ENCODE results near the gene GSKIP. TPM values are rescaled to one million over a fixed set of nuclear protein-coding genes. Genes with fewer than 3 reads are reported as not detected.

Gene GSKIP
- polyA plus RNA-seq, 1 donor from 2014 or later = 87.4 TPM

DNA sequence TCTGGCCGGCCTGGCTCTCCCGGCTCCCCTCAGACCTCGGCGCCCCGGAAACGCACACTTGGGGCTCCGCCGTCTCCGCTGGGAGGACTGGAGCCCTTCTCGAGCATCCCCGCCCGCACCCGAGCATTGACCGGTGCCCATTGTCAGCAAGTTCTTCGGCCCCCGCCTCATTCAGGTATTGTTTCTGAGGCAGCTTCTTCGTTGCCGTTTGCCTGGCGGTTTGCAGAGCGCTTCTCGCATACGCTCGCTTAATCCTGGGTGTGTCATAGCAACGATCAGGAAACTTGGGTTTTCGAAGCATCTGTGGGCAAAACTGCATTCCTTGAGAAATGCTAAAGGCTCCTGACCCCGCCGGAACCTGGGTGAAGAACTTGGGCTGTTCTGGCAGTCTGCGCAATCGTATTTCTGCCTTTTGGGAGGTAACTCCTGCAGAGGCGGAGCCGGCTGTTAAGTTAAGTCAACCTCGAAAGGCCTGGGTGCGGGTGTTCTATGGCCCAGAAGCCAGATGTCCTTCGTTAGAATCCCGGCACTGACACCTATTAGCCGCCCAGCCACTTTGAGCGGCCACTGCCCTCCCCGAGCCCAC lies 518 bp downstream of the GSKIP start:
- Histone ChIP-seq H3F3A (ENCODE audit: insufficient read depth, low read length, poor library complexity, severe bottlenecking) (peaks cover 5% of the 10 kb centered on the region), H3K36me3 (ENCODE audit: insufficient read depth, low read length) (no peaks in the 10 kb centered on the region), H3K9ac (ENCODE audit: low read length) (peak overlapping the region; percentile 83), H4K20me1 (ENCODE audit: insufficient read depth) (peaks cover 3% of the 10 kb centered on the region), H3K4me3 (ENCODE audit: low read length) (peak overlapping the region; percentile 94), H3K27ac (ENCODE audit: low read length) (peak overlapping the region; percentile 81), H3K9me3 (ENCODE audit: low read length) (no peaks in the 10 kb centered on the region), H3K27me3 (ENCODE audit: insufficient read depth, low read depth, low read length) (no peaks in the 10 kb centered on the region), H3K9me2 (ENCODE audit: insufficient read depth, low read length) (no peaks in the 10 kb centered on the region), H3K4me2 (ENCODE audit: low read length) (peak overlapping the region; percentile 95), H2AFZ (ENCODE audit: low read depth, low read length) (peak overlapping the region; percentile 65), H3K79me2 (replicated peaks; ENCODE audit: insufficient read depth, low read length) (peaks cover 75% of the 10 kb centered on the region)
- no peak for TF ChIP-seq POLR2AphosphoS5 (IDR thresholded peaks at IDR 0.05)
- no peak for TF ChIP-seq MXI1 (conservative IDR thresholded peaks at IDR 0.05; ENCODE audit: poor library complexity, severe bottlenecking)
- no peak for TF ChIP-seq SMC3 (conservative IDR thresholded peaks at IDR 0.05; ENCODE audit: poor library complexity)
- no peak for TF ChIP-seq RAD21 (conservative IDR thresholded peaks at IDR 0.05)
- TF ChIP-seq, protein P1, sequence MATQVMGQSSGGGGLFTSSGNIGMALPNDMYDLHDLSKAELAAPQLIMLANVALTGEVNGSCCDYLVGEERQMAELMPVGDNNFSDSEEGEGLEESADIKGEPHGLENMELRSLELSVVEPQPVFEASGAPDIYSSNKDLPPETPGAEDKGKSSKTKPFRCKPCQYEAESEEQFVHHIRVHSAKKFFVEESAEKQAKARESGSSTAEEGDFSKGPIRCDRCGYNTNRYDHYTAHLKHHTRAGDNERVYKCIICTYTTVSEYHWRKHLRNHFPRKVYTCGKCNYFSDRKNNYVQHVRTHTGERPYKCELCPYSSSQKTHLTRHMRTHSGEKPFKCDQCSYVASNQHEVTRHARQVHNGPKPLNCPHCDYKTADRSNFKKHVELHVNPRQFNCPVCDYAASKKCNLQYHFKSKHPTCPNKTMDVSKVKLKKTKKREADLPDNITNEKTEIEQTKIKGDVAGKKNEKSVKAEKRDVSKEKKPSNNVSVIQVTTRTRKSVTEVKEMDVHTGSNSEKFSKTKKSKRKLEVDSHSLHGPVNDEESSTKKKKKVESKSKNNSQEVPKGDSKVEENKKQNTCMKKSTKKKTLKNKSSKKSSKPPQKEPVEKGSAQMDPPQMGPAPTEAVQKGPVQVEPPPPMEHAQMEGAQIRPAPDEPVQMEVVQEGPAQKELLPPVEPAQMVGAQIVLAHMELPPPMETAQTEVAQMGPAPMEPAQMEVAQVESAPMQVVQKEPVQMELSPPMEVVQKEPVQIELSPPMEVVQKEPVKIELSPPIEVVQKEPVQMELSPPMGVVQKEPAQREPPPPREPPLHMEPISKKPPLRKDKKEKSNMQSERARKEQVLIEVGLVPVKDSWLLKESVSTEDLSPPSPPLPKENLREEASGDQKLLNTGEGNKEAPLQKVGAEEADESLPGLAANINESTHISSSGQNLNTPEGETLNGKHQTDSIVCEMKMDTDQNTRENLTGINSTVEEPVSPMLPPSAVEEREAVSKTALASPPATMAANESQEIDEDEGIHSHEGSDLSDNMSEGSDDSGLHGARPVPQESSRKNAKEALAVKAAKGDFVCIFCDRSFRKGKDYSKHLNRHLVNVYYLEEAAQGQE (IDR thresholded peaks at IDR 0.05; ENCODE audit: borderline replicate concordance) = peak; percentile 48

DNA sequence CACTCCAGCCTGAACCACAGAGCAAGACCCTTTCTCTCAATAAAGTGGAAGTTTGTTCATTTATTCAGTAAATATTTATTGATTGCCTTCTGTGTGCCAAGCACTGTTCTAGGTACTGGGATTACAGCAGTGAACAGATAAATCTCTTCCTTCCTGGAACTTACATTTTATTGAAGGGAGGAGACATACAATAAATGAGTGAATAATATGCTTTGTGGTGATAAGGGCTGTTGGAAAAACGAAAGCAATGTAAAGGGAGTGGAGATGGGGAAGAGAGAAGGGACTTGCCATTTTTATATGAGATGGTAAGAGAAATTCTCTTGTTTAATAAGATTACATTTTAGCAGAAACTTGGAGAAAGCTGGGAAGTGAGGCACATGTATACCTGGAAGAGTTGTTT lies 1.6 kb downstream of the GSKIP start:
- TF ChIP-seq SMC3 (conservative IDR thresholded peaks at IDR 0.05; ENCODE audit: poor library complexity) (no peak), EZH2 (IDR thresholded peaks at IDR 0.05; ENCODE audit: borderline replicate concordance, insufficient read depth, low read length, poor library complexity, severe bottlenecking) (no peak), POLR2AphosphoS5 (IDR thresholded peaks at IDR 0.05) (no peak), EP300 (conservative IDR thresholded peaks at IDR 0.05; ENCODE audit: poor library complexity, severe bottlenecking) (no peak), RAD21 (conservative IDR thresholded peaks at IDR 0.05) (no peak), TAF1 (IDR thresholded peaks at IDR 0.05; ENCODE audit: low read depth) (no peak), MXI1 (conservative IDR thresholded peaks at IDR 0.05; ENCODE audit: poor library complexity, severe bottlenecking) (no peak)
- TF ChIP-seq, protein P1 (IDR thresholded peaks at IDR 0.05; ENCODE audit: borderline replicate concordance) = no peak
- TF ChIP-seq, protein P2, sequence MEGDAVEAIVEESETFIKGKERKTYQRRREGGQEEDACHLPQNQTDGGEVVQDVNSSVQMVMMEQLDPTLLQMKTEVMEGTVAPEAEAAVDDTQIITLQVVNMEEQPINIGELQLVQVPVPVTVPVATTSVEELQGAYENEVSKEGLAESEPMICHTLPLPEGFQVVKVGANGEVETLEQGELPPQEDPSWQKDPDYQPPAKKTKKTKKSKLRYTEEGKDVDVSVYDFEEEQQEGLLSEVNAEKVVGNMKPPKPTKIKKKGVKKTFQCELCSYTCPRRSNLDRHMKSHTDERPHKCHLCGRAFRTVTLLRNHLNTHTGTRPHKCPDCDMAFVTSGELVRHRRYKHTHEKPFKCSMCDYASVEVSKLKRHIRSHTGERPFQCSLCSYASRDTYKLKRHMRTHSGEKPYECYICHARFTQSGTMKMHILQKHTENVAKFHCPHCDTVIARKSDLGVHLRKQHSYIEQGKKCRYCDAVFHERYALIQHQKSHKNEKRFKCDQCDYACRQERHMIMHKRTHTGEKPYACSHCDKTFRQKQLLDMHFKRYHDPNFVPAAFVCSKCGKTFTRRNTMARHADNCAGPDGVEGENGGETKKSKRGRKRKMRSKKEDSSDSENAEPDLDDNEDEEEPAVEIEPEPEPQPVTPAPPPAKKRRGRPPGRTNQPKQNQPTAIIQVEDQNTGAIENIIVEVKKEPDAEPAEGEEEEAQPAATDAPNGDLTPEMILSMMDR (IDR thresholded peaks at IDR 0.05; ENCODE audit: poor library complexity, severe bottlenecking) = no peak
- H3F3A ChIP-seq (ENCODE audit: insufficient read depth, low read length, poor library complexity, severe bottlenecking) = peaks cover 5% of the 10 kb centered on the region
- no peaks in the 10 kb centered on the region for H3K9me2 ChIP-seq (ENCODE audit: insufficient read depth, low read length)
- H3K27me3 ChIP-seq (ENCODE audit: insufficient read depth, low read depth, low read length) = no peaks in the 10 kb centered on the region
- peaks cover 3% of the 10 kb centered on the region for H4K20me1 ChIP-seq (ENCODE audit: insufficient read depth)
- no peak overlapping the region for H2AFZ ChIP-seq (ENCODE audit: low read depth, low read length)
- H3K27ac ChIP-seq (ENCODE audit: low read length) = no peak overlapping the region
- H3K4me3 ChIP-seq (ENCODE audit: low read length) = peak overlapping the region; percentile 94
- H3K9ac ChIP-seq (ENCODE audit: low read length) = no peak overlapping the region
- H3K4me2 ChIP-seq (ENCODE audit: low read length) = peak overlapping the region; percentile 95
- H3K9me3 ChIP-seq (ENCODE audit: low read length) = no peaks in the 10 kb centered on the region
- peaks cover 81% of the 10 kb centered on the region for H3K79me2 ChIP-seq (replicated peaks; ENCODE audit: insufficient read depth, low read length)
- H3K36me3 ChIP-seq (ENCODE audit: insufficient read depth, low read length) = no peaks in the 10 kb centered on the region

All from neural cell (in vitro differentiated cells).